ENCODE data around the gene NINL.
"Not testable (repeated sequence)": the region's sequence is repeated elsewhere in the genome, so short reads cannot be mapped to it uniquely, and the experiment has no call there.

Gene NINL

DNA sequence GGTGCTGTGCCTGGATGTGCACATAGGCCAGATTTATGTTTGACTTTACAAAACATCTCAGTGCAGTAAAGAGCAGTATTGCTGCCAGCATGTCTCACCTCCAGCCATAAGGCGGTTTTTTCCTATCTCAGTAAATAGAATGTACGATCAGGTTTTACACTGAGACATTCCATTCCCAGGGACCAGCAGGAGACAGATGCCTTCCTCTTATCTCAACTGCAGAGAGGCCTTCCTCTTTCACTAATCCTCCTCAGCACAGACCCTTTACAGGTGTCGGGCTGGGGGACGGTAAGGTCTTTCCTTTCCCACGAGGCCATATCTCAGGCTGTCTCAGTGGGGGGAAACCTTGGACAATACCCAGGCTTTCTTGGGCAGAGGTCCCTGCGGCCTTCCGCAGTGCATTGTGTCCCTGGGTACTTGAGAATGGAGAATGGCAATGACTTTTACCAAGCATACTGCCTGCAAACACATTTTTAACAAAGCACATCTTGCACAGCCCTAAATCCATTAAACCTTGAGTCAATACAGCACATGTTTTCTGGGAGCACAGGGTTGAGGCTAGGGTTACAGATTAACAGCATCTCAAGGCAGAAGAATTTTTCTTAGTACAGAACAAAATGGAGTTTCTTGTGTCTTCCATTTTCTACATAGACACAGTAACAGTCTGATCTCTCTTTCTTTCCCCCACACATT lies 34.5 kb downstream of the NINL start:
- DNase-seq, result not testable (repeated sequence)

DNA sequence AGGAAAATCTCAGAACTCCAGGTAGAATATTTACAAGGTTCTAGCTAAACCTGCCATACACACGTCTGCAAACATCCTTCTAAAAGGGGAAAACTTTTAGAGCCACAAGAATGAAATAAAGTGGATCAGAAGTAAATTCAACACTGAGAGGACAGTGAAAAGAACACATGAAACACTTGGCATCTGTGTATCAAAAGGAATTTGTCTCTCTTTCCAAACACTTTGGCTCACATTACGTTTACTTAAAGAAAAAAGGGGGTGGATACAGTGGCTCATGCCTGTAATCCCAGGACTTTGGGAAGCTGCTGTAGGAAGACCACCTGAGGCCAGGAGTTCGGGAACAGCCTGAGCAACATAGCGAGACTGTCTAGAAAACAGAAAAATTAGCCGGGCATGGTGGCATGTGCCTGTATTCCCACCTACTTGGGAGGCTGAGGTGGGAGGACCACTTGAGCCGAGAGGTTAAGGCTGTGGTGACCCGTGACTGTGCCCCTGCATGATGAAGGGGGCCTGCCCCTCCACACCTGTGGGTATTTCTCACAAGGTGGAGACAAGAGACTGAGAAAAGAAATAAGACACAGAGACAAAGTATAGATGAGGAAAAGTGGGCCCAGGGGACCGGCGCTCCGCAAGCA lies 35.4 kb downstream of the NINL start:
- no peak for DNase-seq

DNA sequence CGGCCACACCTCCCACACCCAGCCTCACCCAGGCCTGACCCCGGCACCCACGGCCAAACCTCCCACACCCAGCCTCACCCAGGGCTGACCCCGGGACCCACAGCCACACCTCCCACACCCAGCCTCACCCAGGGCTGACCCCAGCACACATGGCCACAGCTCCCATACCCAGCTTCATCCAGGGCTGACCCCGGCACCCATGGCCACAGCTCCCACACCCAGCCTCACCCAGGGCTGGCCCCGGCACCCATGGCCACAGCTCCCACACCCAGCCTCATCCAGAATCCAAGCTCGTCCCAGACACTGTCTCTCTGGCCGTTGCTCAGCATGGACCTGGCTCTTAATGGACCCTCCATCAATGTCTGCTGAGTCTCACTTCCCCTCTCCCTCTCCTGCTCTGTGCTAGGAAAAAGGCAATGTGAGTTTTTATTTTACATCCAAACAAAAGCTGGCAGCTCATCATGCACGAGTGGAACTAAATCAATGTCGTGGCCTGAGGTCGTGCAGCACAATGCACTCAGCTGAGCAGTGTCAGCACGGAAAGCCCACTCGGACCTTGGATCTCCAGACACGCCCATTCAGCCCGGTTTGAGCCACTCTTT lies 36.1 kb downstream of the NINL start:
- no peak for DNase-seq

DNA sequence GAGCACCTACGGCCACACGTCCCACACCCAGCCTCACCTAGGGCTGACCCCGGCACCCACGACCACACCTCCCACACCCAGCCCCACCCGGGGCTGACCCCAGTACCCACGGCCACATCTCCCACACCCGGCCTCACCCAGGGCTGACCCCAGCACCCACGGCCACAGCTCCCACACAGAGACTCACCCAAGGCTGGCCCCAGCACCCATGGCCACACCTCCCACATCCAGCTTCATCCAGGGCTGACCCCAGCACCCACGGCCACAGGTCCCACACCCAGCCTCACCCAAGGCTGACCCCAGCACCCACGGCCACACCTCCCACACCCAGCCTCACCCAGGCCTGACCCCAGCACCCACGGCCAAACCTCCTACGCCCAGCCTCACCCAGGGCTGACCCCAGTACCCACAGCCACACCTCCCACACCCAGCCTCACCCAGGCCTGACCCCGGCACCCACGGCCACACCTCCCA lies 36.7 kb downstream of the NINL start:
- no peak for DNase-seq

DNA sequence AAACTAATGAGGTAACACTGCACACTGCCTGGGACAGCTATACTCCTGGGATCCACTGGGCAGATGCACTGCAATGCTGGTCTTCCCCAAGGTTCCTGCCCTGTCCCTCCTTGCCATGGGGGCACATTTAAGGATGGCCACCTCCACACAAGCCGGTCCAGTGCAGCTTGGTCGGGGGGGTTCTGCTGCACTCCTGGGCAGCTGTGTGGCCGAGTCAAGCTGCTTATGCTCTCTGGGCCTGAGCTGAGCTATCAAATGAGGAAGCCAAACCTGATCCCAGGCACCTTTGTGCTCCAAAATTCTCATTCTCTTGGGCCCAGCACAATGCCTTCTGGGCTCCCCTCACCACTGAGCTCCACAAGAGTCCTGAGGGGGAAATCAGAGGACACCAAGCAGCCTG lies 37.3 kb downstream of the NINL start:
- no peak for DNase-seq

DNA sequence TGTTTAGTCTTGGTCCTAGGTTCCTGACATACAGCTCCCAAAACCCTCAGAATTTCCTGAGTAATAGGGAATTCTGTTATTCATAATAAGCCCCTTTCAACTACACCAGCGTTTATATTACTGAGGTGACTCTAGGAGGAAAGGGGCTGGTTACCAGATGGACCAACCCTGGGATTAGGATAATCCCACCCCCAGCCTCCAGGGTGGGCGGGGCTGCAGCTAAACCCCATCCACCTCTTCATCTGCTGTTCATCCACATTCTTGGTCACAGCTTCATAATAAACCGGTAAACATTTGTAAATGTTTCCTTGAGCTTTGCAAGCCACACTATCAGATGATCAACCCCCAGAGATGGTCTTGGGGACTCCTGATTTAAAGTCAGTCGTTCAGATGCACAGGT lies 38.3 kb downstream of the NINL start:
- DNase-seq, result no peak

DNA sequence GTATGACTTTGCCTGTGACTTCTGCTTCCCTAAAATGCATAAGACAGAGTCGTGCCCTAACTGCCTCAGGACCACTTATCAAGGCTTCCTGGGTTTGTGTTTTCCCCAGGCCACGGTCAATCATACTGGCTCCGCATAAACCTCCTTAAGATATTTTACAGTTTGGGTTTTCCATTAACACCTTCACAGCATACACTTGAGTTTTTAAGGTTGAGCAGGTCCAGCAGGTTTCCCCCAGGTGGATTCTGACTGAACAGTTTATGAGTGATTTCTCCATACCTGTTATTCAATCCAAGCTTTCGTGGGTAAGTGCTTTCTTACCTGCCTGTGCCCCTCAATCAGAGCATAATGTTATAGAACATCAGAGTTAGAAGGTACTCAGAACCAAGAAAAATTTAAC lies 39.3 kb downstream of the NINL start:
- no peak for DNase-seq

DNA sequence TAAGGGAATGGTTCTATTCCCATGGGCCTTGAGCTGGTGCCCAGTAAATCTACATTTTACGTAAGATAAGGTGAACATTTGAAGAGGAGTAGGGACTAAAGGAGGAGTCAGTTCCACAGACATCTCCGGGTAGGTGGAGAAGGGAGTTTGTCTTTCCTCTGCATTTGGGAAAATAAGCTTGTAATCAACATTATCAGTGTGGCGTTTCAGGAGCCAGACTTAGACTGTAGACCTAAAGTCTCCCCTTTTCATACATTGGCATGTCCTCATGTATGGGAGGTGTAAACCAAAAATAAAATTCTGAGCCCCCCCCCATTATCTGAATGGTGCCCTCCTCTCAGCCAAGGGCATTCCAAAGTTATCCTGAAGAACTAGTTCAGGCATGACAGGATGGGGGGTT lies 40.2 kb downstream of the NINL start:
- no peak for DNase-seq

DNA sequence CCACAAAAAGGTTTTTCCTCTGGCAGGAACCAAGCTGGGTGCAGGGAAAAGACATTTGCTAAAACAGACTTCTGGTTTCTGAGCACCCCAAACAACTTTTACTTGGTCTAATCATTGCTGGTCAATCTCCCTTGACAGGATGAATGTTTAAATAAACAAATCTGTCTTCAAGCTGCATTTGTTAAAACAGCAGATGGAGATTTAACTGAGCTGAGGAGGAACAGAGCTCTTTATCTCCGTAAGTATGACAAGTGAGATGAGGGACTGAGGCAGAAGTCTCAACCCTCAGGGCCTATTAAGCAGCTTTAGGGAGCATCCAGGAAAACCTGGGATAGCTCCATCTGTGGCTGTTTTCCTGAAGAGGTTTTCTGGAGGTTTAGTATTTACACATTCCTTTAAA lies 40.6 kb downstream of the NINL start:
- no peak for DNase-seq

DNA sequence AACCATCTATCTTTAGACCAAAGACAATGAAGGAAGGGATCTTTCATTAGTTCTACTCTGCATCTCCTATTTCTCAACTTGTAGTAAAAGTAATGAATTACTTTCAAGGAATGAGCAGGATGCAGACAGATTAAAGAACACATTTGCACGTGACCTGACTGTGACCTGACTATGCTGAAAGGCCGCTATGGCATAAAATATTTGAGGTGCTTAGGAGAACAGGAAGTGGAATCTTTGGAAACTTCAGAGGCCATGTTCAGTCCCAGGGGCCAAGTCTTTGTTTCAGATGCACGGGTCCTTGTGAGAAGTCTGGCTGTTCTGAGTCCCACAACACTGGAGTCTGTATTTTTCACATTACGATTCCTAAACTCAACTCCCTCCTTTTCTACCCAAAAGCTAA lies 41.0 kb downstream of the NINL start:
- no peak for DNase-seq

DNA sequence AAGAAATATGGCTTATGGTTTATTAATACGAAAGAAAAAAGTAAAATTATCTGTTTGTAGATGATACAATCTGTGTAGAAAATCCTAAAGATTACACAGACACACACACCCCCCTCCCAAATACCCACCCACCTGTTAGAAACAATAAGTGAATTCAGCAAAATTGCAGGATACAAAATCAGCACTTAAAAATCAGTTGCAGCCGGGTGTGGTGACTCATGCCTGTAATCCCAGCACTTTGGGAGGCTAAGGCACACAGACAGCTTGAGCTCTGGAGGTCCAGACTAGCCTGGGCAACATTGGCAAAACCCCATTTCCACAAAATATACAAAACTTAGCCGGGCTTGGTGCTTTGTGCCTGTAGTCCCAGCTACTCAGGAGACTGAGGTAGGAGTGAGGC lies 42.3 kb downstream of the NINL start:
- DNase-seq, result no peak

DNA sequence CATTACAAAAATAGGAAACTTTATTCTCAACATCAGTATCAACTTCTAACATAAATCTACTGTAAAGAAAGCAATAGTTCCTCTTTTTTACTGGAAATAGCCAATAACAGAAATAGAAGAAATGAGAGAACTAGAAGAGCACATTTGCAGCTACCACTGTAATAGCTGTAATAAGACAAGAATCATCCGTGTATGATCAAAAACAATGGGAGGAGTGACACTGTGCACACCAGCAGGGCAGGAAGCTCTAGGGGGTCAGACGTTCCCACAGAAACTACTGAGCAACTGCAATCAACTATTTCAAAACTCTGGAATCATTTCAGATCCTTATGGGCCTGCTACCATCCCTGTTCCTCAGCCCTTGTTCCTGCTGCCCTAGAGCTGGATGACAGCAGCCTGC lies 43.7 kb downstream of the NINL start:
- no peak for DNase-seq

DNA sequence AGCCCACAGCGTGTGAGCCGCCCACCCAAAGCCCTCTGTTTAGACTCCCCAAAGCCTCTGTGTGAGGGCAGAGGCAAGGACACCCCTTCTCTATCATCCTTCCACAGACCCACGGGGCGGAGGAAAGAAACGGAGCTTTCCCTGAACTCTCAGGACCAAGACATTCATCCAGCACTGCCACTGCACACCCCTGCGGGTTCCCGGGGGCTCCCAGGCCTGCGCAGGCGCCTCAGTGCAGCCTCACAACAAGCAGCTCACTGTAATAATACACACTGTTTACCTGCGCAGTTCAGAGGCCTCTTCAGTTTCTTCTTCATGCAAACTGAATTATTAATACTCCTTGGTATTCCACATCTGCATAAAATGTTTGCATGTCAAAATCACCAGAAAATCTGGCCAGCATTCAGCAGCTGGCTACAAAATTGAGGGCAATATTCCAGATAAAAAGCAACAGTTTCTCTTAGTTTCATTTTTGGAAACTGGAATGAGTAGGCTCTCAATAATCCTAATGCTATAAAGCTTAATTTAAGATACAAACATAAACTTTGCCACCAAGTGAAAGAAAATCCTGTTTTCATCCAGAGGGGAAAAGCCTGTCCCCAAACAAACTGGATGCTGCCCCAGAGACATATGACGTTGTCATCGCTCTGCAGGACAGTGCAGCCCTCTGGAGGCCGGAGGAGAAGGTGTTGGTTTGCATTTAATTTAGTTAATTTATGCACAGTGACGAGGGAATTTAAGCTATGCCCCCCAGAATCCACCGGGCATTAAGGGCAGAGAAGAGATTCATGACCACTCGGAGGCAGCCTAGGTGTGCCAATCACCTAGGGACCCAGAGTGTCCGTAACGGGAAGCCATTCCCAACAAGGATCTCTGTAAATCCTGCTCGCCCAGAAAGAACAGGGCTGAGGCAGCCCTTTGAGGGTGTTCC lies 45.3 kb downstream of the NINL start:
- no peak for DNase-seq

DNA sequence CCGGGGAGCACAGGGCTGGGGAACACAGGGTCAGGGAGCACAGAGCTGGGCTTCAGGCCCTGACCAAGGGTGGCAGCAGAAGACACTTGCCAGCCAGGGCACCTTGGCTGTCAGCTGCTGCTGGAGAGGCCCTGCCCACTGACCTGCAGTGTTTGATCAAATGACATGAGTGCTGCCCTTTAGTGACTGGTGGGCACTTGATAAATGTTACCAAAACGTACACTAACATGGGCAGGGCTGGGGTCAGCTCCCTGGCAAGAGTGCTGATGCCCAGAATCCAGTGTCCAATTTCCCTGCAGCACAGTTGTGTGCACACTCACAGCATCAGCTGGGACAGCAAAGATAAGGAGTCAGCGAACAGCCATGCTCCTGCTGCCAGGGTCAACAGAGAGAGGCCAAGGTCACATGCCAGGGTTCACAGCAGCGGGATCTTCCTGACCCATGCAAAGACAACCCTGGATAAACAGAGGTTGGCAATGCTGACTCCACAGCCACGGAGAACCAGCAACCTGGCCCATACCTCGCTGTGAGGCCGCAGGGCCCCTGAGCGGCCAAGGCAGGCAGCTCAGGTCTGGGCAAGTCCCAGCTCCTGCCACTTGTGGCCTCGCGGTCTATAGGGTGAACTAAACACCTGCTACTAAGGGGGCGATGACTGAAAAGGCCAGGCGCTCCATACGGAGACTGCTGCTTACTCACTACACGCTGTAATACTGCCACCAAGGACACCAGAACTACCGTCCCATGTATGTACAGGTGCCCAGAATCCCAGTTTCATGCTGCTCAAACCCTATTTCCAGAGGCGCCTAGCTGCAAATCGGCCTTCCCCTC lies 46.3 kb downstream of the NINL start:
- DNase-seq, result no peak

DNA sequence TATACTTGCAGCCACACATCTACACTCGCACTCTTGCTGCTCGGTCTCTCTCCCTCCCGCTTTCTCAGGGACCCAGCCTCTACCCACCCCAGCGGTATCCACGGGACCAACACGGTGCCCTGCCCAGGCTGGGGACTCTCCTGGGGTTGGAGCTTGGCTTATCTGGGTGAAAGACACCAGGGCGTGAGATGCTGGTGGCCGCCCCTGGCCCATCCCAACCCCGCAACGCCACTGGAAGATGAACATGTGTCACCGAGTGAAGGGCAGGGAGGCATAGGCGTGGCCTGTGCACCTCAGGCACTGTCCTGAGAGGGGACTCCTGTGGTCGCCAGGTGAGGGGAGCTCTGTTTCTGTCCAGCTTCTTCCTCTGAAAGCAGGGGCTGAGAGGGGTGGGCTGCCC lies 47.4 kb downstream of the NINL start:
- no peak for DNase-seq

DNA sequence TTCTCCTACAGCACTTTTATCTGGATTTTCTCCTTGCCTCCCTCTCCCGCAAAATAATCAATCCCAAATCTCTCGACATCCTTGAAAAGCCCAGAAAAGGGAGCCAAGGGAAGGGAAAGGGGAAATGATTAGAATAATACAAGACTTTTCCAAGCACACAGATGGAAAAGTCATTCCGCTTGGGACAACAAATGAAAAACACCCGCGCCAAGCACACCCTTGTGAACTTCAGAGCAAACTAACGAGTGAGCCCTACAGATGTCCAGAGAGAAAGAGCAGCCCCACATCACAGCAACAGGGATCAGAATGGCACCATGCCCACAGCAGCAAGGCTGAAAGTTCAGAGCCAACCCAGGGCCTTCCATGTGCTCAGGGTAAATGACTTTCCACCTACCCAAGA lies 49.6 kb downstream of the NINL start:
- DNase-seq, result no peak

DNA sequence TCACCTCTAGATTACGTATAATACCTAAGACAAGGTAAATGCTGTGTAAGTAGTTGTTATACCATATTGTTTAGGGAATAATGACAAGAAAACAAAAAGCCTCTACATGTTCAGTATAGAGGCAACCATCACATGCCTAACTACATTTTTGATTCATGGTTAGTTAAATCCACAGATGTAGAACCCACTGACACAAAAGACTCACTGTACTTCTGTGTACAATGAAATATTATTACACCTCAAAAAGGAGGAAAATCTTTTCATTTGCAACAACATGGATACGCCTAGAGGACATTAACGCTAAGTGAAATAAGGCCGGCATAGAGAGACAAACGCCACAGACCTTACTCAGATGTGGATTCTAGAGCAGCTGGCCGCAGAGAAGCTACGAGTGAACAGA lies 50.5 kb downstream of the NINL start:
- DNase-seq, result no peak

DNA sequence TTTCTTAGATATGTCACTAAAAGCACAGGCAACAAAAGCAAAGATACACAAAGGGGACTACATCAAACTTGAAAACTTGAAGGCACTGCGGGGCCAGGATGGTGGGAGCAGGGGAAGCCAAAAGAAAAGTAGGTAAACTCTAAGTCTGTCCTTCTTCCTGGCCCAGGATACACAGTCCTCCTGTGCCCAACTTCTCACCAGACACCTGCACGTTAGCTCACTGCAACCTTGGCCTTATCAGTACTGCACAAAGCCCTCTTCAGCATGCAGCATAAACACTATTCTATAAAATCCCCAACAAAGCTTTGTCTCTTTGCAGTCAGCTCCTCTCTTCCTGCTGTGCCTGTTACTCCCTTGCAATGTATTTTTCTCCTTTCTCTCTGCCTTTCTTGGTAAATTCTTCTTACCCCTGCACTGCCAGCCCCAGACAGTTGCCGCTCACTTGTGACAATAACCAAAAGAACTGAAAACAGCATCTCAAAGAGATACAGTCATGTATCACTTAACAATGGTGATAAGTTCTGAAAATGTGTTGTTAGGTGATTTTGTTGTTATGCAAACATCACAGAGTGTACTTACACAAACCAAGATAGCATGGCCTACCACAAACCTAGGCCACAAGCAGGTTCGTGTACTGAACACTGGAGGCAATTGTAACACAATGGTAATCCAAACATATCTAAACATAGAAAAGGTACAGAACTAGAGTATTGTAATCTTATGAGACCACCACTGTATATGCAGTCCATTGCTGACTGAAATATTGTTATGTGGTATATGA lies 51.2 kb downstream of the NINL start:
- no peak for DNase-seq

DNA sequence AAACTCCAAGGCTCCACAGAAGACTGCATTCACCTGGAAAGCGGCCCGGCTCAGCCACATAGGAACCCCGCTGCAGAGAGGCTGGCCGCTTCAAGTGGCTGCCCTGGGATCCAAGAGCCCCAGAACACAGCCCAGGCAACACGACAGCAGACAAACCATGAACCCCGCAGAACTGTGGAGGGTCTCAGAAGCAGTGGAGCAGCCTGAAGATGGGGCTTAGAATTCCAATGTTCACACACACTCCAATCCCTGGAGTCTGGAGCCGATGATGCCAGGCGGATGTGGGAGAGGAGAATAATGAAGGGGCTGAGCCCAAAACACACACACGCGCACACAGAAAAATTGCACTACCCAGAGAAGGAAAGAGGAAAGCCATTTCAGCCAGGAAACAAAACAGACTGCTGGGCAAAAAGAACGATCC lies 52.4 kb downstream of the NINL start:
- DNase-seq, result no peak

DNA sequence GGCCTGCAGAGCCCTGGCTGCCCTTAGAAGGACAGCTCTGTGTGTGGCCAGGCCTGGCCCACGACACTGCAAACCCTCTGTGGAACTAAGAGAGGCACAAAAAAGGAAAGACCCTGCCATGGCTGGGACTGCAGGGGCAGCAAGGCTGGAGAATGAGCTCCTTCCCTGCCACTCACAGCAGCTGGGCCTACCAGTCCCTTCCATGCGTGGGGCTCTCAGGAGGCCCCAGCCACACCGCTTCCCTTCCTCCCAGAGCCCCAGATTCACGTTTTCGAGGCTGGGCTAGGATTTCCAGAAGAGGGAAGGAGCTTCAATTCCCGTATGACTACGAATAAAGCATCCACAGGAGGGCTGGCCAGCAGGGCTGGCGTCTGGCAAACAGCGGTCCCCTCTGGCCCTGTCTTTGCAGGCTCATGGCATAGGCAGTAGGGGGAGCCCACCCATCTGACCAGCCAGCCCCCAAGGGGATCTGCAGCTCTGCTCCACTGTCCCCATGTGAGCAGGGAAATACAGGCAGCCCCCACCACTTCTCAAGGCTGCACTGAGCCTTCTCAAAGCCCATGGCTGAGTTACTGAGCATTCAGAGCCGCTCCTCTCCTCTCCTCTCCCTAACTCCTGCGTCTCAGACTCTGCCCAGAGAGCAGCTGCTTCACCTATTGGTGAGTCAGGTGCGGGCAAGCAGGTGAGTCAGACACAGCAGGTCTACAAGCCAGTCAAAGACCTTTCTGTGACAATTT lies 53.1 kb downstream of the NINL start:
- DNase-seq, result no peak

Measured in CD4-positive, alpha-beta T cell treated with Interleukin-1 beta for 1 hour (primary cell).